ENCODE data around the gene CAMKMT. TPM values are rescaled to one million over a fixed set of nuclear protein-coding genes. Genes with fewer than 3 reads are reported as not detected.
A peak's percentile ranks its signal among the peaks of the same experiment; 100 is the strongest.

The CAMKMT gene
- total RNA-seq, 2 experiments from 2014 or later: 12.1 to 14.1 TPM

DNA sequence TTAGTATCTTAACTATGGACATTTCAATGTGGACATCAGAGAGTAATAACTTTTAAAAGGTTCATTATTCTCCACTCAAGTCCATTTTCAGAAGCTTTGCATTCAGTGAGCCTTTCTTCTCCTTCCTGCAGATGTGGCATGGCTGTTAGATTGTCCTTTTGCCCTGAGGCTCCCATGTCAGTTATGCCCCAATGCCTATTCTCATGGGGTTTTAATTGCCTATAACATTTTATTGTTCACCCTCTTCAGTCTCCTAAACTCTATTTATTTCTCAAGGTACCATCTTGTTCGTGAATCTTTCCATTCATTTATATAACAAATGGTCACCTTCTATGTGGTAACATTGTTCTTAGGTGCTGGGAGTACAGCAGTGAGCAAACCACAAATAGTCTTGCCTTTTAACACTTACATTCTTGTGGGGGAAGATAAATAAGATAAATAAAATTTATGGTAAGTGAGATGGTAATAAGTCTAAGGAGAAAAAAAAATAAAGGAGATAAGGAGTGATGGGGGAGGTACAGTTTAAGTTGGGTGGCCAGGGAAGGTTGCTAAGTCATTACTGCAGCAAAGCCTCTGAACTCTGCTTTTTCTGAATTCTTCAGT is 301.8 kb downstream of the CAMKMT start:
- Mint-ChIP-seq H3K4me1 (ENCODE audit: low read depth) (peaks cover 4% of the 10 kb centered on the region), H3K36me3 (ENCODE audit: low read depth) (no peaks in the 10 kb centered on the region), H3K27me3 (no peaks in the 10 kb centered on the region), H3K9me3 (no peaks in the 10 kb centered on the region), H3K27ac (no peak overlapping the region), H3K4me3 (no peak overlapping the region)
- intact Hi-C loops (cut with micrococcal nuclease): no loop called here
- ChIA-PET CTCF (interaction anchor here (1.4 kb wide), 1 partner anchor 184 kb away, joined by 6 read pairs; no protein-coding TSS in a partner anchor), POLR2A (no interaction called here)
- no peak for DNase-seq
- TF ChIP-seq, protein P1, sequence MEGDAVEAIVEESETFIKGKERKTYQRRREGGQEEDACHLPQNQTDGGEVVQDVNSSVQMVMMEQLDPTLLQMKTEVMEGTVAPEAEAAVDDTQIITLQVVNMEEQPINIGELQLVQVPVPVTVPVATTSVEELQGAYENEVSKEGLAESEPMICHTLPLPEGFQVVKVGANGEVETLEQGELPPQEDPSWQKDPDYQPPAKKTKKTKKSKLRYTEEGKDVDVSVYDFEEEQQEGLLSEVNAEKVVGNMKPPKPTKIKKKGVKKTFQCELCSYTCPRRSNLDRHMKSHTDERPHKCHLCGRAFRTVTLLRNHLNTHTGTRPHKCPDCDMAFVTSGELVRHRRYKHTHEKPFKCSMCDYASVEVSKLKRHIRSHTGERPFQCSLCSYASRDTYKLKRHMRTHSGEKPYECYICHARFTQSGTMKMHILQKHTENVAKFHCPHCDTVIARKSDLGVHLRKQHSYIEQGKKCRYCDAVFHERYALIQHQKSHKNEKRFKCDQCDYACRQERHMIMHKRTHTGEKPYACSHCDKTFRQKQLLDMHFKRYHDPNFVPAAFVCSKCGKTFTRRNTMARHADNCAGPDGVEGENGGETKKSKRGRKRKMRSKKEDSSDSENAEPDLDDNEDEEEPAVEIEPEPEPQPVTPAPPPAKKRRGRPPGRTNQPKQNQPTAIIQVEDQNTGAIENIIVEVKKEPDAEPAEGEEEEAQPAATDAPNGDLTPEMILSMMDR (IDR thresholded peaks at IDR 0.05): no peak
- no peak for ATAC-seq

DNA sequence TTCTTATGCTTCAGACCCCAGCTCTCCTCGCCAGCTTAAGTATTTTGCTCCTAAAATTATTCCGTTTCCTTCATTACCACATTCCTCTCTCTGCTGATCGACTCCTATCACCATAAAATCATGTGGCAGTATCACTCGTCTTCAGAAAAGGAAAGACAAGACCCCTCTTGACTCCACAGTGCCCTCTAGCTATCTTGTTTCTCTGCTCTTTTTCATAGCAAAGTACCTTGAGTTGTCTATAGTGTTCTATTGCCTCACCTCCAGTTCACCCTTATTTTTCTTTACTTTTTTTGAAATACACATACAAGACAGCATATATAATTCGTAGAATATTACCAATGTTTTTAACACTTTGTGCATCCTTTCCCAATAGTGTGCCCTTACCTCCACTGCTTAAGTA is 306.6 kb downstream of the CAMKMT start:
- ATAC-seq: no peak
- no peak for DNase-seq
- H3K27me3 Mint-ChIP-seq: no peaks in the 10 kb centered on the region
- no peak overlapping the region for H3K4me3 Mint-ChIP-seq
- intact Hi-C loops (cut with micrococcal nuclease): no loop called here
- TF ChIP-seq, protein P1 (IDR thresholded peaks at IDR 0.05): peak; percentile 55
- no peaks in the 10 kb centered on the region for H3K36me3 Mint-ChIP-seq (ENCODE audit: low read depth)
- H3K27ac Mint-ChIP-seq: no peak overlapping the region
- ChIA-PET CTCF (interaction anchor here (0.9 to 3.9 kb wide), 6 partner anchors 9 to 189 kb away, joined by 3 to 21 read pairs (median 4); no protein-coding TSS in a partner anchor), POLR2A (no interaction called here)
- H3K9me3 Mint-ChIP-seq: no peaks in the 10 kb centered on the region
- peaks cover 7% of the 10 kb centered on the region for H3K4me1 Mint-ChIP-seq (ENCODE audit: low read depth)

DNA sequence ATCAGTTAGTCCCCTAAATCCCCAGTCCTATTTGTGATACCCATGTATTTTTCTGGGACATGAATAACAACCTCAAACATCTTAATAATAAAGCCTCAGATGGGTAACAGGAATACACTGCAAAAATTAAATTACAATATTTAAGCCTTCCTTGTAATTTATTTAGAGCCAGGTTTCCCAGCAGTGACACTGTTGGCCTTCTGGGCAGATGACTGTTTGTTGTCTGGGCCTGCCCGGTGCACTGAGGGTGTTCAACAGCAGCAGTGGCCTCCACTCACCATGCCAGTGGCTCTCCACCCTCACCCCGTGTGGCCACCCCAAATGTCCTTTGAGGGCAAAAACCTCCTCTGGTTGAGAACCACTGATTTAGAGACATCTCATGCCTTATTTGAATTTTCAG is 309.5 kb downstream of the CAMKMT start:
- POLR2A ChIA-PET: no interaction called here

DNA sequence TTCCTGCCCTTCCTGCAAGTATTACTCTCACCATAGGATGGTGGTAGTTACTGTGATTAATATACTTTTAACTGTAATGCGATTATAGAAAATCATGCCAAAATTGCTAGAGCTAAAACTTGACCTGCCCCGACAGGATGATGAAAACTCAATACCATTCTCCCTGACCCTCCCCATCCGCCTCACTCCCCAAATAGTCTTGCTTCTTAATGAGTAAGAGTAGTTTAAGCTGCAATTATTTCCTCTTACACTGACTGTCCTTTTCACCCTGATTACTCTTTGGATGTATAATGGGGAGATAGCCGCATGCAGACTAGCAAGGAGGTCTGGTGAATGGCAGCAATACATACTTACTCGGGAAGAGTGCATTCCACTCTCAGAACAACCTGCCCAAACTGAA is 310.2 kb downstream of the CAMKMT start:
- ATAC-seq (no peak), DNase-seq (no peak)
- intact Hi-C loops (cut with micrococcal nuclease): no loop called here
- no peak overlapping the region for H3K27ac Mint-ChIP-seq
- TF ChIP-seq, protein P1 (IDR thresholded peaks at IDR 0.05): no peak
- no peaks in the 10 kb centered on the region for H3K9me3 Mint-ChIP-seq
- CTCF ChIA-PET: interaction anchor here (0.9 to 2.3 kb wide), 2 partner anchors 13 to 192 kb away, joined by 3 to 8 read pairs; no protein-coding TSS in a partner anchor
- POLR2A ChIA-PET: interaction anchor here (0.6 kb wide), 1 partner anchor 201 kb away, joined by 3 read pairs; no protein-coding TSS in a partner anchor
- H3K36me3 Mint-ChIP-seq (ENCODE audit: low read depth): no peaks in the 10 kb centered on the region
- no peaks in the 10 kb centered on the region for H3K27me3 Mint-ChIP-seq
- no peak overlapping the region for H3K4me3 Mint-ChIP-seq
- peaks cover 7% of the 10 kb centered on the region for H3K4me1 Mint-ChIP-seq (ENCODE audit: low read depth)

More for the DNA sequence above, 309.5 kb downstream of the CAMKMT start:
- H3K4me3 Mint-ChIP-seq: no peak overlapping the region
- no peak for DNase-seq
- no peaks in the 10 kb centered on the region for H3K27me3 Mint-ChIP-seq
- TF ChIP-seq, protein P1 (IDR thresholded peaks at IDR 0.05): no peak
- CTCF ChIA-PET: interaction anchor here (2.3 kb wide), 1 partner anchor 192 kb away, joined by 8 read pairs; no protein-coding TSS in a partner anchor
- H3K36me3 Mint-ChIP-seq (ENCODE audit: low read depth): no peaks in the 10 kb centered on the region
- intact Hi-C loops (cut with micrococcal nuclease): no loop called here
- no peaks in the 10 kb centered on the region for H3K9me3 Mint-ChIP-seq
- ATAC-seq: no peak
- H3K27ac Mint-ChIP-seq: no peak overlapping the region
- peaks cover 7% of the 10 kb centered on the region for H3K4me1 Mint-ChIP-seq (ENCODE audit: low read depth)

DNA sequence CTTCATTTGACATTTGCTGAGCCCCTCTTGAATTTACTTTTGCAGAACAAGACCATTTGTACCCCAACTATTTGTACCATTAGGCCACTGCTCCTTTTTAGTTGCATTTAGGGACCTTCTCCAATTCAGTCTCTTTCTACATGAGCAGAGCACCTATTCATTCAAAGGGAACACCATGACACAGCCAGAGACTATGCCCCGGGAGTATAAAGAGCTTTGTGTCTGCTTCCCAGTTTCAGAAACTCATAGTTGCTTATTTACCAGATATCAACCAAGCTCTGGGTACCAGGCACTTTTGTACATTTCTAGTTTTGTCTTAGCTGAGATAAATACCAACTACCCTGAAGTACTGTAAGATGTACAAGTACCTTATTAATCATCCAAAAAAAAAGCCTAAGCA is 310.7 kb downstream of the CAMKMT start:
- no peak for ATAC-seq
- TF ChIP-seq, protein P1 (IDR thresholded peaks at IDR 0.05): no peak
- Mint-ChIP-seq H3K4me1 (ENCODE audit: low read depth) (peaks cover 7% of the 10 kb centered on the region), H3K4me3 (no peak overlapping the region), H3K9me3 (no peaks in the 10 kb centered on the region), H3K36me3 (ENCODE audit: low read depth) (no peaks in the 10 kb centered on the region), H3K27me3 (no peaks in the 10 kb centered on the region), H3K27ac (no peak overlapping the region)
- CTCF ChIA-PET: interaction anchor here (0.9 to 2.3 kb wide), 2 partner anchors 12 to 193 kb away, joined by 3 to 8 read pairs; no protein-coding TSS in a partner anchor
- DNase-seq: no peak
- POLR2A ChIA-PET: interaction anchor here (0.6 kb wide), 2 partner anchors 202 to 259 kb away, joined by 3 read pairs; no protein-coding TSS in a partner anchor
- intact Hi-C loops (cut with micrococcal nuclease): no loop called here

Measured in activated CD8-positive, alpha-beta T cell treated with anti-CD3 and anti-CD28 coated beads for 36 hours (primary cell).